A673 (cell line): Measurements from ENCODE around the gene SLC39A10. TPM values are rescaled to one million over a fixed set of nuclear protein-coding genes. Genes with fewer than 3 reads are reported as not detected.

Experiments
- BruUV-seq: library from RNA; stranded (reverse); fragments of 400-500 nt; replicated peaks from 2 replicates; lab custom pipeline; 2021; lab: Mats Ljungman, UMichigan
- CTCF ChIA-PET: fragments of 300-600 bp; sonication (Branson Sonifier 250); formaldehyde crosslinking; loops from one replicate; lab custom pipeline; 2022; ENCODE audit warnings: antibody characterized with exemption; lab: Charles Lee
- POLR2A ChIA-PET: fragments of 300-600 bp; sonication (Branson Sonifier 250); formaldehyde crosslinking; loops from one replicate; lab custom pipeline; 2022; ENCODE audit warnings: antibody characterized with exemption; ENCODE audit not compliant: low non-redundant PET; lab: Charles Lee
- DNase-seq: peaks from one replicate; pipeline ENCODE4 v3.0.0-alpha.2; 2015; ENCODE audit warnings: low spot score
- H3K27ac ChIP-seq: fragments of 200-600 bp; sonication (generic); 2 replicates; pipeline ENCODE4 v1.5.1; 2016; ENCODE audit warnings: mixed run types, low read depth, mild to moderate bottlenecking, mixed read lengths, antibody characterized with exemption, low read length; ENCODE audit not compliant: poor library complexity, severe bottlenecking
- H3K27me3 ChIP-seq: fragments of 200-600 bp; sonication (generic); replicated peaks from 2 replicates; pipeline ENCODE4 v1.6.1; 2017; ENCODE audit warnings: mixed run types, low read depth, mild to moderate bottlenecking, mixed read lengths, antibody characterized with exemption, low read length; ENCODE audit not compliant: insufficient read depth, poor library complexity
- H3K36me3 ChIP-seq: fragments of 200-600 bp; sonication (generic); 2 replicates; pipeline ENCODE4 v1.6.1; 2016; ENCODE audit warnings: mixed run types, mild to moderate bottlenecking, mixed read lengths, antibody characterized with exemption, low read length; ENCODE audit not compliant: insufficient read depth, poor library complexity, severe bottlenecking
- H3K4me1 ChIP-seq: fragments of 200-600 bp; sonication (generic); 2 replicates; pipeline ENCODE4 v1.6.1; 2017; ENCODE audit warnings: mixed run types, mild to moderate bottlenecking, mixed read lengths, antibody characterized with exemption, low read length; ENCODE audit not compliant: insufficient read depth, poor library complexity, severe bottlenecking
- H3K4me3 ChIP-seq: fragments of 200-600 bp; sonication (generic); 2 replicates; pipeline ENCODE4 v1.5.1; 2016; ENCODE audit warnings: low read depth, mixed run types, mild to moderate bottlenecking, mixed read lengths, low read length; ENCODE audit not compliant: poor library complexity, severe bottlenecking
- H3K9me3 ChIP-seq: fragments of 200-600 bp; sonication (generic); 2 replicates; pipeline ENCODE4 v1.6.1; 2016; ENCODE audit warnings: mixed run types, low read depth, mild to moderate bottlenecking, mixed read lengths, antibody characterized with exemption, low read length; ENCODE audit not compliant: poor library complexity, severe bottlenecking
- CTCF ChIP-seq: fragments of 300-800, 200-600 bp; sonication (generic); conservative IDR thresholded peaks from 2 replicates; pipeline ENCODE4 v1.5.1; 2017; ENCODE audit warnings: low read depth, mild to moderate bottlenecking, antibody characterized with exemption, low read length, moderate library complexity, mixed read lengths
- EZH2 ChIP-seq: fragments of 200-600 bp; sonication (generic); IDR thresholded peaks from 2 replicates; pipeline ENCODE4 v1.6.1; 2017; ENCODE audit warnings: borderline replicate concordance, low read depth, mild to moderate bottlenecking, mixed read lengths, antibody characterized with exemption, low read length; ENCODE audit not compliant: poor library complexity, severe bottlenecking
- intact Hi-C: fragments of 100-400 bp; cut with micrococcal nuclease; formaldehyde crosslinking; loops from one replicate; pipeline ENCODE4 v1.10.0; 2022; ENCODE audit not compliant: unreplicated experiment
- total RNA-seq: library from RNA; stranded (reverse); gene quantifications from 2 replicates; pipeline ENCODE4 v1.2.3, GENCODE V29; 2021

The SLC39A10 gene
- total RNA-seq, 1 experiment from 2014 or later, result 42.3 TPM

- no peak for DNase-seq
- H3K27me3 ChIP-seq, result no peaks in the 10 kb centered on the region
- H3K9me3 ChIP-seq, result no peaks in the 10 kb centered on the region
- POLR2A ChIA-PET, result no interaction called here
- CTCF ChIA-PET, result no interaction called here
- H3K27ac ChIP-seq, result no peak overlapping the region
- no peak overlapping the region for H3K4me3 ChIP-seq
- TF ChIP-seq EZH2, result no peak
- no peak for TF ChIP-seq CTCF
- BruUV-seq, result no TSS peak
- H3K4me1 ChIP-seq, result no peaks in the 10 kb centered on the region
- intact Hi-C loops, result no loop called here
- H3K36me3 ChIP-seq, result peaks cover 6% of the 10 kb centered on the region
Measured at GRCh38 chr2:195716466-195716865, 59.4 kb downstream of the SLC39A10 start.

- Histone ChIP-seq H3K27ac (no peak overlapping the region), H3K4me3 (no peak overlapping the region), H3K36me3 (peaks cover 6% of the 10 kb centered on the region), H3K27me3 (no peaks in the 10 kb centered on the region), H3K4me1 (no peaks in the 10 kb centered on the region), H3K9me3 (no peaks in the 10 kb centered on the region)
- no peak for TF ChIP-seq EZH2
- POLR2A ChIA-PET, result no interaction called here
- CTCF ChIA-PET, result no interaction called here
- intact Hi-C loops, result no loop called here
- no peak for DNase-seq
- BruUV-seq, result no TSS peak
Measured at GRCh38 chr2:195721042-195721441, 64.0 kb downstream of the SLC39A10 start.

GRCh38 chr2:195722075-195722474 is 65.0 kb downstream of the SLC39A10 start:
- Histone ChIP-seq H3K27ac (no peak overlapping the region), H3K27me3 (no peaks in the 10 kb centered on the region), H3K4me3 (no peak overlapping the region), H3K36me3 (peaks cover under 1% of the 10 kb centered on the region), H3K4me1 (no peaks in the 10 kb centered on the region), H3K9me3 (no peaks in the 10 kb centered on the region)
- intact Hi-C loops, result no loop called here
- ChIA-PET POLR2A (no interaction called here), CTCF (no interaction called here)
- TF ChIP-seq CTCF, result no peak
- TF ChIP-seq EZH2, result no peak
- no TSS peak for BruUV-seq
- DNase-seq, result no peak

- ChIA-PET CTCF (no interaction called here), POLR2A (no interaction called here)
- no peak overlapping the region for H3K4me3 ChIP-seq
- H3K27ac ChIP-seq, result no peak overlapping the region
- H3K36me3 ChIP-seq, result peaks cover 7% of the 10 kb centered on the region
- BruUV-seq, result no TSS peak
- intact Hi-C loops, result no loop called here
- H3K27me3 ChIP-seq, result no peaks in the 10 kb centered on the region
- H3K4me1 ChIP-seq, result no peaks in the 10 kb centered on the region
- TF ChIP-seq EZH2 (no peak), CTCF (no peak)
- H3K9me3 ChIP-seq, result no peaks in the 10 kb centered on the region
- DNase-seq, result no peak
Measured at GRCh38 chr2:195727106-195727505, 70.1 kb downstream of the SLC39A10 start.
